B cell (primary cell): ENCODE measurements around the gene IYD.

Experiments used
- EZH2 ChIP-seq: IDR thresholded peaks from 2 replicates; pipeline ENCODE4 v1.6.1; 2012; ENCODE audit warnings: borderline replicate concordance, low read depth, mild to moderate bottlenecking, moderate library complexity, low read length; ENCODE audit not compliant: insufficient read depth, poor library complexity, severe bottlenecking
- TF ChIP-seq, protein P1 (sequence below): fragments of 200-600 bp; IDR thresholded peaks from one replicate; pipeline ENCODE4 v1.8.0; 2022; ENCODE audit warnings: antibody characterized with exemption, mild to moderate bottlenecking

GRCh38 chr6:150354754-150355571 is 13.8 kb upstream of the IYD start:
- TF ChIP-seq, protein P1, sequence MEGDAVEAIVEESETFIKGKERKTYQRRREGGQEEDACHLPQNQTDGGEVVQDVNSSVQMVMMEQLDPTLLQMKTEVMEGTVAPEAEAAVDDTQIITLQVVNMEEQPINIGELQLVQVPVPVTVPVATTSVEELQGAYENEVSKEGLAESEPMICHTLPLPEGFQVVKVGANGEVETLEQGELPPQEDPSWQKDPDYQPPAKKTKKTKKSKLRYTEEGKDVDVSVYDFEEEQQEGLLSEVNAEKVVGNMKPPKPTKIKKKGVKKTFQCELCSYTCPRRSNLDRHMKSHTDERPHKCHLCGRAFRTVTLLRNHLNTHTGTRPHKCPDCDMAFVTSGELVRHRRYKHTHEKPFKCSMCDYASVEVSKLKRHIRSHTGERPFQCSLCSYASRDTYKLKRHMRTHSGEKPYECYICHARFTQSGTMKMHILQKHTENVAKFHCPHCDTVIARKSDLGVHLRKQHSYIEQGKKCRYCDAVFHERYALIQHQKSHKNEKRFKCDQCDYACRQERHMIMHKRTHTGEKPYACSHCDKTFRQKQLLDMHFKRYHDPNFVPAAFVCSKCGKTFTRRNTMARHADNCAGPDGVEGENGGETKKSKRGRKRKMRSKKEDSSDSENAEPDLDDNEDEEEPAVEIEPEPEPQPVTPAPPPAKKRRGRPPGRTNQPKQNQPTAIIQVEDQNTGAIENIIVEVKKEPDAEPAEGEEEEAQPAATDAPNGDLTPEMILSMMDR: no peak
- TF ChIP-seq EZH2: no peak
